Measurements from ENCODE around the gene TDRD3. TPM values are rescaled to one million over a fixed set of nuclear protein-coding genes. Genes with fewer than 3 reads are reported as not detected.

The TDRD3 gene
- total and polyA plus RNA-seq, 2 donors (not counting 1 experiment from before 2014, with no cell fraction given), result 5.6 to 23.7 TPM

GRCh38 chr13:60356970-60357369, 40.0 kb upstream of the TDRD3 start:
- no peak for ATAC-seq (ENCODE audit: low read depth)

GRCh38 chr13:60358453-60358852, 38.6 kb upstream of the TDRD3 start:
- no peak for DNase-seq
- H3K27me3 Mint-ChIP-seq, result peaks cover 12% of the 10 kb centered on the region
- POLR2A ChIA-PET, result no interaction called here

More at GRCh38 chr13:60356970-60357369, 40.0 kb upstream of the TDRD3 start:
- Histone ChIP-seq H3K4me1 (ENCODE audit: control insufficient read depth in 2 of 2, insufficient read depth in 2 of 2, low read length in 2 of 2) (no peaks in the 10 kb centered on the region), H2AFZ (ENCODE audit: insufficient read depth, low read depth, low read length, poor library complexity, severe bottlenecking) (no peak overlapping the region), H3K36me3 (replicated peaks in 1 of 2; ENCODE audit: control extremely low read depth in 1 of 2, control insufficient read depth in 1 of 2, extremely low read depth in 1 of 2, insufficient read depth in 2 of 2, low read length in 1 of 2) (no peaks in the 10 kb centered on the region), H3K4me3 (ENCODE audit: control extremely low read depth in 1 of 5, extremely low read depth in 1 of 5, insufficient read depth in 1 of 5, low read depth in 2 of 5, low read length in 4 of 5) (no peak overlapping the region), H3K27me3 (replicated peaks in 1 of 4; ENCODE audit: control extremely low read depth in 1 of 4, control insufficient read depth in 3 of 4, insufficient read depth in 4 of 4, low read length in 3 of 4) (peaks cover 0 to 6% (median 3%) of the 10 kb centered on the region in 4 experiments), H3K27ac (ENCODE audit: low read length in 2 of 2) (no peak overlapping the region), H4K20me1 (ENCODE audit: control insufficient read depth, insufficient read depth, low read length, poor library complexity, severe bottlenecking) (no peaks in the 10 kb centered on the region), H3K9ac (ENCODE audit: low read length) (no peak overlapping the region), H3K79me2 (ENCODE audit: control insufficient read depth, insufficient read depth, low read length) (no peaks in the 10 kb centered on the region), H3K4me2 (replicated peaks; ENCODE audit: low read depth, low read length, poor library complexity, severe bottlenecking) (no peak overlapping the region), H3K9me3 (ENCODE audit: control extremely low read depth in 1 of 3, control insufficient read depth in 2 of 3, insufficient read depth in 1 of 3, low read length in 2 of 3) (no peaks in the 10 kb centered on the region)
- no peak for TF ChIP-seq EZH2 (IDR thresholded peaks at IDR 0.05; ENCODE audit: borderline replicate concordance, insufficient read depth, low read depth, low read length, poor library complexity, severe bottlenecking)
- no peak for TF ChIP-seq CTCF (IDR thresholded peaks at IDR 0.05)
- CTCF ChIA-PET, result interaction anchor here (0.6 kb wide), 1 partner anchor 1786 kb away, joined by 3 read pairs; no protein-coding TSS in a partner anchor
- Mint-ChIP-seq H3K4me1 (no peaks in the 10 kb centered on the region), H3K27me3 (peaks cover 9% of the 10 kb centered on the region), H3K4me3 (no peak overlapping the region), H3K27ac (no peak overlapping the region), H3K9me3 (ENCODE audit: insufficient read depth) (no peaks in the 10 kb centered on the region)
- DNase-seq, result no peak
- POLR2A ChIA-PET, result no interaction called here
- intact Hi-C loops (cut with micrococcal nuclease), result no loop called here

More at GRCh38 chr13:60358453-60358852, 38.6 kb upstream of the TDRD3 start:
- H4K20me1 ChIP-seq (ENCODE audit: control insufficient read depth, insufficient read depth, low read length, poor library complexity, severe bottlenecking), result no peaks in the 10 kb centered on the region
- Mint-ChIP-seq H3K9me3 (ENCODE audit: insufficient read depth) (no peaks in the 10 kb centered on the region), H3K4me1 (no peaks in the 10 kb centered on the region), H3K4me3 (no peak overlapping the region), H3K27ac (no peak overlapping the region)
- no peaks in the 10 kb centered on the region for H3K4me1 ChIP-seq (ENCODE audit: control insufficient read depth in 2 of 2, insufficient read depth in 2 of 2, low read length in 2 of 2)
- no peaks in the 10 kb centered on the region for H3K36me3 ChIP-seq (replicated peaks in 1 of 2; ENCODE audit: control extremely low read depth in 1 of 2, control insufficient read depth in 1 of 2, extremely low read depth in 1 of 2, insufficient read depth in 2 of 2, low read length in 1 of 2)
- CTCF ChIA-PET, result no interaction called here
- no peak for TF ChIP-seq EZH2 (IDR thresholded peaks at IDR 0.05; ENCODE audit: borderline replicate concordance, insufficient read depth, low read depth, low read length, poor library complexity, severe bottlenecking)
- no peak for TF ChIP-seq CTCF (IDR thresholded peaks at IDR 0.05)
- no peak overlapping the region for H2AFZ ChIP-seq (ENCODE audit: insufficient read depth, low read depth, low read length, poor library complexity, severe bottlenecking)
- no peak overlapping the region for H3K27ac ChIP-seq (ENCODE audit: low read length in 2 of 2)
- peaks cover 0 to 6% (median 1%) of the 10 kb centered on the region in 4 experiments for H3K27me3 ChIP-seq (replicated peaks in 1 of 4; ENCODE audit: control extremely low read depth in 1 of 4, control insufficient read depth in 3 of 4, insufficient read depth in 4 of 4, low read length in 3 of 4)
- H3K9me3 ChIP-seq (ENCODE audit: control extremely low read depth in 1 of 3, control insufficient read depth in 2 of 3, insufficient read depth in 1 of 3, low read length in 2 of 3), result no peaks in the 10 kb centered on the region
- no CpG with 5 or more reads among the region's 2 CpGs for WGBS (ENCODE audit: insufficient coverage)
- no peak for ATAC-seq (ENCODE audit: low read depth)
- H3K4me3 ChIP-seq (ENCODE audit: control extremely low read depth in 1 of 5, extremely low read depth in 1 of 5, insufficient read depth in 1 of 5, low read depth in 2 of 5, low read length in 4 of 5), result no peak overlapping the region
- H3K4me2 ChIP-seq (replicated peaks; ENCODE audit: low read depth, low read length, poor library complexity, severe bottlenecking), result no peak overlapping the region
- no peaks in the 10 kb centered on the region for H3K79me2 ChIP-seq (ENCODE audit: control insufficient read depth, insufficient read depth, low read length)
- intact Hi-C loops (cut with micrococcal nuclease), result no loop called here
- no peak overlapping the region for H3K9ac ChIP-seq (ENCODE audit: low read length)

All from B cell (primary cell).